A673 (cell line): ENCODE measurements around the gene SFMBT2.

ENCODE experiments used
- EZH2 ChIP-seq: fragments of 200-600 bp; sonication (generic); IDR thresholded peaks from 2 replicates; pipeline ENCODE4 v1.6.1; 2017; ENCODE audit warnings: borderline replicate concordance, low read depth, mild to moderate bottlenecking, mixed read lengths, antibody characterized with exemption, low read length; ENCODE audit not compliant: poor library complexity, severe bottlenecking
- TF ChIP-seq, protein P1 (sequence below): fragments of 300-800, 200-600 bp; sonication (generic); conservative IDR thresholded peaks from 2 replicates; pipeline ENCODE4 v1.5.1; 2017; ENCODE audit warnings: low read depth, mild to moderate bottlenecking, antibody characterized with exemption, low read length, moderate library complexity, mixed read lengths

- TF ChIP-seq, protein P1, sequence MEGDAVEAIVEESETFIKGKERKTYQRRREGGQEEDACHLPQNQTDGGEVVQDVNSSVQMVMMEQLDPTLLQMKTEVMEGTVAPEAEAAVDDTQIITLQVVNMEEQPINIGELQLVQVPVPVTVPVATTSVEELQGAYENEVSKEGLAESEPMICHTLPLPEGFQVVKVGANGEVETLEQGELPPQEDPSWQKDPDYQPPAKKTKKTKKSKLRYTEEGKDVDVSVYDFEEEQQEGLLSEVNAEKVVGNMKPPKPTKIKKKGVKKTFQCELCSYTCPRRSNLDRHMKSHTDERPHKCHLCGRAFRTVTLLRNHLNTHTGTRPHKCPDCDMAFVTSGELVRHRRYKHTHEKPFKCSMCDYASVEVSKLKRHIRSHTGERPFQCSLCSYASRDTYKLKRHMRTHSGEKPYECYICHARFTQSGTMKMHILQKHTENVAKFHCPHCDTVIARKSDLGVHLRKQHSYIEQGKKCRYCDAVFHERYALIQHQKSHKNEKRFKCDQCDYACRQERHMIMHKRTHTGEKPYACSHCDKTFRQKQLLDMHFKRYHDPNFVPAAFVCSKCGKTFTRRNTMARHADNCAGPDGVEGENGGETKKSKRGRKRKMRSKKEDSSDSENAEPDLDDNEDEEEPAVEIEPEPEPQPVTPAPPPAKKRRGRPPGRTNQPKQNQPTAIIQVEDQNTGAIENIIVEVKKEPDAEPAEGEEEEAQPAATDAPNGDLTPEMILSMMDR = no peak
- no peak for TF ChIP-seq EZH2
These were observed 299.7 kb downstream of the SFMBT2 start for GRCh38 chr10:7111089-7111488.
